Fibroblast of villous mesenchyme (primary cell): ENCODE data around the gene ST6GAL1. TPM values are rescaled to one million over a fixed set of nuclear protein-coding genes. Genes with fewer than 3 reads are reported as not detected.

Experiments used
- DNase-seq: peaks from one replicate; pipeline ENCODE4 v3.0.0-alpha.2; 2010; ENCODE audit warnings: low read depth
- H3K4me3 ChIP-seq: 2 replicates; pipeline ENCODE4 v1.5.1; 2011; ENCODE audit warnings: low read depth, mild to moderate bottlenecking, low read length
- CTCF ChIP-seq: IDR thresholded peaks from 2 replicates; pipeline ENCODE4 v1.5.1; 2012; ENCODE audit warnings: low read depth, mild to moderate bottlenecking, low read length; ENCODE audit not compliant: insufficient read depth
- total RNA-seq: library from RNA; depleted of rRNA; stranded (reverse); fragments of >200 nt; gene quantifications from 2 replicates; pipeline ENCODE4 v1.2.3, GENCODE V29; 2012

ST6GAL1 gene
- total RNA-seq, 1 donor = 1.3 TPM

DNA sequence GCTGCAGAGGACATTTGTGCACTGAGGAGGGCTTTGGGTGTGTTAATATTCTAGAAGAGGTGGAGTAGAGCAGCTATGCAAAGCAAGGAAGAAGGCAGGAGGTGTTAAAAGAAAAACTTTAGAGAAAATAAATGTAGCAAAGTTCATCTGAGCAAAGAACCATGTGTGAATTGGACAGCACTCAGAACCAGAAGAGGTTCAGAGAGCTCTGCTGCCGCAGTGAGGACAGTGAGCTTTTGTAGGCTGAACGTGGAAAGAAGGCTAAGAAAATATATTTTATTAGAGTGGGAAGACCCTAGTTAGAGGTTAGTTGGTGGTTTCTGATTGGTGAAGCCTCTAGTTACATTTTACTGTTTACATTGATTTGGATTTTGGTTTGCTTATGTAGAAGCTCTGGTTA, 50.7 kb downstream of the ST6GAL1 start:
- no peak for DNase-seq
- no peak overlapping the region for H3K4me3 ChIP-seq
- TF ChIP-seq CTCF = no peak

DNA sequence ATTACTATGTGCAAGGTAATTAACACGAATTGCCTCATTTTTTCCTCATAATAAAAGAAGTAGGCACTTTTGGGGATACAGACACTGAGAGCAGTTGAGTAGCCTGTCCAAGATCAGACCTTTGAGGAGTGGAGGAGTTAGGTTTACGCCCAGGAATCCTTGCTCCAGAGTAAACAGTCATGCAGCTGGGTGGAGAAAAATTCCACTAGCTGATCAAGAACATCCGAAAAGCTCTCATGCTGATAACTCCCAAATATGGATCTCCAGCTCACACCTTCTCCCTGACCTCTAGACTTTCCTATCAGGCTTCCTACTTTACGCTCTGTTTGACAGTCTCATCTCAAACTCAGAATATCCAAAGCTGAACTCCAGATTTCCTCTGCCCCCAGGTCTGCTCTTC, 53.3 kb downstream of the ST6GAL1 start:
- no peak for TF ChIP-seq CTCF
- DNase-seq = no peak
- H3K4me3 ChIP-seq = no peak overlapping the region

GRCh38 chr3:186984064-186984463, 53.7 kb downstream of the ST6GAL1 start:
- TF ChIP-seq CTCF = no peak
- H3K4me3 ChIP-seq = no peak overlapping the region
- no peak for DNase-seq

DNA sequence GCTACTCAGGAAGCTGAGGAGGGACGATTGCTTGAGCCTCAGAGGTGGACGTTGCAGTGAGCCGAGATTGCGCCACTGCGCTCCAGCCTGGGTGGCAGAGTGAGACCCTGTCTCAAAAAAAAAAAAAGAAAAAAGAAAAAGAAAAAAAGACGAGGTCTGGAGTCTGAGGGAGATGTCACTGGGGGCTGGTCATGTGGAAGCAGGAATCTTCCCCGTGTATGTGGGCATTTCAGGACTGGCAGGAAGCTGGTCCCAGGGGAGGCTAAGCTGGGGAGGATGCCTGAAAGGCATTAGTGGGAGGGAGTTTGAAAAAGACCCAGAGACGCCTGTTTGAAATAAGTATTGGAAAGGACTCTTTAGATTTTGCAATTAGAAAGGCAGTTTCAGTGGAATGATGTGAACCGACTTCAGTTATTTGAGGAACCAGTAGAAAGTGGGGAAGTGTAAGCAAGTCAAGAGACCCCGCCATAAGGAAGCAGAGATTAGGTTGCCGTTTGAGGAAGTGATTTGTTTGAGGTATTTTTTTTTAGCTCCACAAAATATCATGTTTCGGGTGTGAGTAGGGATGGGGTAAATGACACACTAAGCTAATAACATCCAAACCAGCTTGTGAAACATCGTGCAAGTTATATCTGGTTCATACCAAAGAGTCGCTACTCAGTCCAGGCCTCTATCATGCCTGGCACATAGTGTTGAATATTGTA, 55.5 kb downstream of the ST6GAL1 start:
- DNase-seq = no peak
- TF ChIP-seq CTCF = no peak
- no peak overlapping the region for H3K4me3 ChIP-seq

DNA sequence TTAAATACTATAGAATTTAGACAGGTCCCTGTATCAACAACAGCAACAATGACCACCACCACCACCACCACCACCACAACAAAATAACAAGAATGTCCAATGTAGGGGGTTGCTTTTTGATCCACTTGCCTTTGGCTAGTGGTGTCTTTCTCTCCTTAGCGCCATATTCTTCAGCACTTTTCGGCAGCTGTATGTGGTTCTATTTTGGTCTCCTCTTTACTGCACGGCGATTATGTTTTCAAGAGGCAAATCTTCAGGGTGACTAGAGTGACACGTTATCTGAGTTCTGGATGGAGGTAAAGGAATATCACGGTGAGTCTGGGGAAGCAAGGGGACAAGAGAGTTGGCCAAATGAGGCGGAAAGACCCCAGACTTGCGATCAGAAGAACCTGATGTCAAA, 56.1 kb downstream of the ST6GAL1 start:
- TF ChIP-seq CTCF = no peak
- no peak for DNase-seq
- no peak overlapping the region for H3K4me3 ChIP-seq

- no peak for DNase-seq
- no peak for TF ChIP-seq CTCF
- no peak overlapping the region for H3K4me3 ChIP-seq
Observed at GRCh38 chr3:186986816-186987215, 56.5 kb downstream of the ST6GAL1 start.

DNA sequence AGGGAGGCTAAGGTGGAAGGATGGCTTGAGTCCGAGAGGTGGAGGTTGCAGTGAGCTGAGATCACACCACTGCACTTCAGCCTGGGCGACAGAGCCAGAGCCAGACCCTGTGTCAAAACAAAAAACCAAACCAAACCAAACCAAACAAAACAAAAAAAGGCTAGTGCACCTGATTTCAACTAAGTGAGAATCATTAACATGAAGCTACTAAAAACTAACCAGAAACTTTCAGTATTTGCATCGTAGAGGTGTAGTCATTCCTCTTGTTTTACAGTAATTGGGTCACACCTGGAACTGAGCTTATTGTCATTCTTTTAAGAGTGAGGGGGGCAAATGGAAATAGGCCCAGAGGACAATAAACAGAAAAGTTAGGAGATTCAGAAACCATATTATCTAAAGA, 58.5 kb downstream of the ST6GAL1 start:
- no peak overlapping the region for H3K4me3 ChIP-seq
- no peak for TF ChIP-seq CTCF
- DNase-seq = no peak
